ENCODE measurements around the gene FOXF1. TPM values are rescaled to one million over a fixed set of nuclear protein-coding genes. Genes with fewer than 3 reads are reported as not detected.

Gene FOXF1
- total and polyA plus RNA-seq, 4 donors: 0.66 to 1.7 (median 1.1) TPM

DNA sequence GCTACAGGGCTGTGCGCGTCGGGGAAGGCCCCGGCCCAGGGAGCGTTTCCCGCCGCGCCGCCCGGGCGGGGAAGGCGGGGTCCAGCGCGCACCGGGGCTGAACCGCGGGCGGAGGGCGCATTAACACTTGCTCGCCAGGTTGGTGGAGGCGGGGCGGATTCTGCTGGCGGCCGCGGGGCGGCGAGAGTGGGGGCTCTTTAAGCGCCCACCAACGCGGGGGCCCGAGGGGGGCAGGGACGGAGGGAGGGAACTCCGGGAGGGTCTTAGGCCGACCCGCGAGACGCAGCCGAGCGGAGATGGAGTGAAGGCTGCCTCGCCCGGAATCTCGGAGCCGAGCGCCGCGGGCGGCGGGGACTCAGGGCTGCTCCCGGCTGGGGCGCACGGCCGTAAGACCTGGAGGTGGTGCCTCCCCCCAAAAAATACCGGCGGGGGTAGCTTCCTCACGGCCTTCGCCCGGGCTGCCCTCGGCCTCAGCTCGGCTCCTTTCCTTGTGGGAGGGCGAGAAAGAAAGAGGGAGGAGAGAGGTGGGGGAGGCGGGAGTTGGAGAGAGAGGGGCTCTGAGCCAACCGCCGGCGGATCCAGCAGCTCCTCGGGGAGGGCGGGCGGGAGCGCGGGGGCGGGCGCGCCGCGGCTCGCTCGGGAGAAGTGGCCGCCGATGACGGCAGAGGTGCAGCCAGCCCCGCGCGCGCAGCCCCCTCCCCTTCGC, 415 bp upstream of the FOXF1 start:
- Histone ChIP-seq H3K4me3 (ENCODE audit: low read depth, low read length) (peak overlapping the region; percentile 26), H3K27me3 (ENCODE audit: control insufficient read depth, insufficient read depth, low read length) (peaks cover 96% of the 10 kb centered on the region), H3K4me1 (ENCODE audit: control insufficient read depth, insufficient read depth, low read length) (peaks cover 46% of the 10 kb centered on the region), H3K9me3 (ENCODE audit: control insufficient read depth, insufficient read depth, low read length) (no peaks in the 10 kb centered on the region), H3K27ac (ENCODE audit: low read depth, low read length) (peak overlapping the region; percentile 2), H3K36me3 (ENCODE audit: control insufficient read depth, insufficient read depth, low read length) (no peaks in the 10 kb centered on the region)
- peak in 1 of 6 donors; percentile 61 for DNase-seq (ENCODE audit: low read depth in 4 of 6, low spot score in 6 of 6)
- WGBS (ENCODE audit: insufficient coverage): under 1% methylated on average over 78 of the region's 84 CpGs

DNA sequence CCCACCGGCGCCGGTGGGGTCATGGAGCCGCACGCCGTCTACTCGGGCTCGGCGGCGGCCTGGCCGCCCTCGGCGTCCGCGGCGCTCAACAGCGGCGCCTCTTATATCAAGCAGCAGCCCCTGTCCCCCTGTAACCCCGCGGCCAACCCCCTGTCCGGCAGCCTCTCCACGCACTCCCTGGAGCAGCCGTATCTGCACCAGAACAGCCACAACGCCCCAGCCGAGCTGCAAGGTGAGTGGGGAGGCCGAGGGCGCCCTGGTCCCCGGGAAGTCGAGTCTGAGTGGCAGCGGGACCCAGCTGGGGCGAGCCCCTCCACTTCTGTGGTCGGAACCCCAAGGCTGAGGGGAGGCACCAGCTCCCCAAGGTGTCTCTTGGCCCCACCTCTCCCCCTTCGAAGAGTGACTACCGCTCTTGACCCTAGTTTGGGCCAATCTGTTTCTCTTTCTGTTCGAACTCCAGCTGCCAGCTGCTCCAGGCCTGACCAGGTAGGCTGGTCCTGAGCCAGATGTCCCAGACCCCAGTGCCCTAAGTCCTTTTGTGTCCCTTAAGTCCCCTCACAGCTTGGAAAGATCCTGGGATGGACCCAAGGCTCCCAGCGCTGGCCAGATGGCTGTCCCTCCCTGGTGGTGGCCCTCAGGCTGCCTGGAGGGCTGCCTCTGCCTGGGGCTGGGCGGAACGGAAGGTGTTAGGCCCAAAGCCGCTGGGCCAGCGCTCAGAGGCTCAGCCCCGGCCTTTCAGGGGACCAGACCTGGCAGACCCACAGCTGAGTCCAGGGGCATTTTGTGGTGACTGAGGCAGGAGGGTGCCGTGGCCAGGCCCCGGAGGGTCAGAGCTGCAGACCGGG, 1.2 kb downstream of the FOXF1 start:
- Histone ChIP-seq H3K4me3 (ENCODE audit: low read depth, low read length) (peak overlapping the region; percentile 12), H3K27me3 (ENCODE audit: control insufficient read depth, insufficient read depth, low read length) (peaks cover 97% of the 10 kb centered on the region), H3K36me3 (ENCODE audit: control insufficient read depth, insufficient read depth, low read length) (no peaks in the 10 kb centered on the region), H3K4me1 (ENCODE audit: control insufficient read depth, insufficient read depth, low read length) (peaks cover 44% of the 10 kb centered on the region), H3K27ac (ENCODE audit: low read depth, low read length) (no peak overlapping the region), H3K9me3 (ENCODE audit: control insufficient read depth, insufficient read depth, low read length) (no peaks in the 10 kb centered on the region)
- 6% methylated on average over 42 of the region's 44 CpGs for WGBS (ENCODE audit: insufficient coverage)
- DNase-seq (ENCODE audit: low read depth in 4 of 6, low spot score in 6 of 6): no peak

DNA sequence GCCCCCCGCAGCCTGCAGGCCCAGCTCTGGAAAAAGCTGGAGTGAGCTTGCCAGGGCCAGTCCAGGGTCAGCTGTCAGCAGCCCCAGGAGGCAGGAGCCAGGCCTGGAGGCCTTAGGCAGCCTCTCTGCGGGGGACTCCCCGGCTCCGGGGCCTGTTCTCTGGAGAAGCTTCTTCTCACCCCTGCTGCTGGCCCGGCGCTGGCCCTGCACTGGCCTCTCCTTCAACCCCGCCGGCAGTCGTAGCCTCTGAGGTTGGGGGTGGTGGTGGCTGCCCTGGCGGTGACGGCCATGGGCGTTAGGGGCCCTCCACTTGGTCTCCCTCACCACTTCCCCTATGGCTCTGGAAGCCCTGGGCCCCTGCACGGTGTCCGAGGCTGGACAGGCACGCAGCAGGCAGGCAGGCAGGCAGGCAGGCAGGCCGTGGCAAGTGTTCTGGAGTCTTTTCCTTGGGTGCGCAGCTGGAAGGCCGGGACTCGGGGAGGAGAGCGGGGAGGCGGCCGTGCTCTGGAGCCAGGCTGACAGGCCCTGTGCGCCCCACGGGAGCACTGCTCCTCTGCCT, 2.1 kb downstream of the FOXF1 start:
- Histone ChIP-seq H3K27ac (ENCODE audit: low read depth, low read length) (no peak overlapping the region), H3K4me1 (ENCODE audit: control insufficient read depth, insufficient read depth, low read length) (peaks cover 44% of the 10 kb centered on the region), H3K27me3 (ENCODE audit: control insufficient read depth, insufficient read depth, low read length) (peaks cover 97% of the 10 kb centered on the region), H3K36me3 (ENCODE audit: control insufficient read depth, insufficient read depth, low read length) (no peaks in the 10 kb centered on the region), H3K9me3 (ENCODE audit: control insufficient read depth, insufficient read depth, low read length) (no peaks in the 10 kb centered on the region), H3K4me3 (ENCODE audit: low read depth, low read length) (no peak overlapping the region)
- 14% methylated on average over 23 of the region's 24 CpGs for WGBS (ENCODE audit: insufficient coverage)
- DNase-seq (ENCODE audit: low read depth in 4 of 6, low spot score in 6 of 6): no peak

DNA sequence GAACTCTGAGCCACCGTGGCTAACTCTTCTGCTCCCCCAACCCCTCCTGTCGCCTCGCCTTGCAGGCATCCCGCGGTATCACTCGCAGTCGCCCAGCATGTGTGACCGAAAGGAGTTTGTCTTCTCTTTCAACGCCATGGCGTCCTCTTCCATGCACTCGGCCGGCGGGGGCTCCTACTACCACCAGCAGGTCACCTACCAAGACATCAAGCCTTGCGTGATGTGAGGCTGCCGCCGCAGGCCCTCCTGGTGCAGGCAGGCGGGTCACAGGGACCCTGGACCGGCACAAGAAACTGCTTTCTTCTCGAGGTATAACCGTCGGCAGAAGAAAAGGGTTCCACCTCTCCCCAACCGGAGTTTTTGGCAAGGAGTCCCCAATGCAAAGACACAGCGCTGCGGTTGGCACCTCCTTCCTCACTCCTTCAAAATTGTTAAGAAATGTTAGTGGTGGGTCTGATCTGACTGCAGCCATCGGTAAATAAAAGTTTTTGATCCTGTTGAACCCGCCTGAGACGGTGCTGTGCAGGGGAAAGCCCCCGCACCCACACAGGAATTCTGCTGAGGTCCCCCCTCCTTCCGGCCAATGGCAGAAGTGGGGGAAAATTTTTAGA, 2.6 kb downstream of the FOXF1 start:
- Histone ChIP-seq H3K36me3 (ENCODE audit: control insufficient read depth, insufficient read depth, low read length) (no peaks in the 10 kb centered on the region), H3K4me3 (ENCODE audit: low read depth, low read length) (peak overlapping the region; percentile 9), H3K27ac (ENCODE audit: low read depth, low read length) (no peak overlapping the region), H3K9me3 (ENCODE audit: control insufficient read depth, insufficient read depth, low read length) (no peaks in the 10 kb centered on the region), H3K27me3 (ENCODE audit: control insufficient read depth, insufficient read depth, low read length) (peaks cover 96% of the 10 kb centered on the region), H3K4me1 (ENCODE audit: control insufficient read depth, insufficient read depth, low read length) (peaks cover 42% of the 10 kb centered on the region)
- no peak for DNase-seq (ENCODE audit: low read depth in 4 of 6, low spot score in 6 of 6)
- WGBS (ENCODE audit: insufficient coverage): 5% methylated on average over 18 of the region's 29 CpGs

DNA sequence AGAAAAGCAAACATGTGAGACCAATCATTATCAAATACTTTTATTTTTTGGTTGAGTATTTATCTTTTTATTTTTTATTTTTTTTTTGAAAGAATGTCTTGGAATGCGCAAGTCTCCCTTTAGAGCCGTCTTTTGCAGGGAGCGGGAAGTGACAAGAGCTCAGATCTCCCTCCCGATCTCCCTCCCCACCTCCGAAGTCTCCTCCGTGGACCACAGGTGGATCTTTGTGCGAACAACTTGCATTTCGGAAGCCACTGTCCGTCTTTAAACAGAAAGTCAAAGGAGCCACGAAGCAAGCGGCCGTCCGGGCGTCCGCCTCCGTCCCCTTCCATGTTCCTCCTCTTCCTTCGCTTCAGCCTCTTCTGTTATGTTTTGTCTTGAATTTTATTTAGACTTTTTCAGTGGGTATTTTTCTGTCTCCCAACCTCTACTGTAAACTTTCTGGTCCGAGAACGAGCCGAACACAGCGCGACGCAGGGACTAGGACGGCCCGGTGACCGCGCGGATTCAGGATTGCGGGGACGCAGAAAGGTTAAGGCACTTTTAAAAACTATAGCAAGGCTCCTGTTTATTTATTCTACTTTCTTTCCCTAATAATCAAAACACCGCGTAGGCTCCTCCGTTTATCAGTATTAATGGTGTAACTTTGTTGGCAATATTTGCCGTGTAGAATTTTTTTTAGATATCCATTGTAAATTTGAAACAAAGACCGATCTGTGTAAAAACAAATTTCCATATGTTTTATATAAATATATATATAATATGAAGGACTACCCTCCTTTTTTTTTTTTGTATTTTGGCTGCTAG, 3.3 kb downstream of the FOXF1 start:
- peaks cover 36% of the 10 kb centered on the region for H3K4me1 ChIP-seq (ENCODE audit: control insufficient read depth, insufficient read depth, low read length)
- peak in 1 of 6 donors; percentile 26 for DNase-seq (ENCODE audit: low read depth in 4 of 6, low spot score in 6 of 6)
- H3K27ac ChIP-seq (ENCODE audit: low read depth, low read length): no peak overlapping the region
- no peaks in the 10 kb centered on the region for H3K9me3 ChIP-seq (ENCODE audit: control insufficient read depth, insufficient read depth, low read length)
- peaks cover 94% of the 10 kb centered on the region for H3K27me3 ChIP-seq (ENCODE audit: control insufficient read depth, insufficient read depth, low read length)
- WGBS (ENCODE audit: insufficient coverage): 9% methylated on average over 10 of the region's 35 CpGs
- no peaks in the 10 kb centered on the region for H3K36me3 ChIP-seq (ENCODE audit: control insufficient read depth, insufficient read depth, low read length)
- no peak overlapping the region for H3K4me3 ChIP-seq (ENCODE audit: low read depth, low read length)

DNA sequence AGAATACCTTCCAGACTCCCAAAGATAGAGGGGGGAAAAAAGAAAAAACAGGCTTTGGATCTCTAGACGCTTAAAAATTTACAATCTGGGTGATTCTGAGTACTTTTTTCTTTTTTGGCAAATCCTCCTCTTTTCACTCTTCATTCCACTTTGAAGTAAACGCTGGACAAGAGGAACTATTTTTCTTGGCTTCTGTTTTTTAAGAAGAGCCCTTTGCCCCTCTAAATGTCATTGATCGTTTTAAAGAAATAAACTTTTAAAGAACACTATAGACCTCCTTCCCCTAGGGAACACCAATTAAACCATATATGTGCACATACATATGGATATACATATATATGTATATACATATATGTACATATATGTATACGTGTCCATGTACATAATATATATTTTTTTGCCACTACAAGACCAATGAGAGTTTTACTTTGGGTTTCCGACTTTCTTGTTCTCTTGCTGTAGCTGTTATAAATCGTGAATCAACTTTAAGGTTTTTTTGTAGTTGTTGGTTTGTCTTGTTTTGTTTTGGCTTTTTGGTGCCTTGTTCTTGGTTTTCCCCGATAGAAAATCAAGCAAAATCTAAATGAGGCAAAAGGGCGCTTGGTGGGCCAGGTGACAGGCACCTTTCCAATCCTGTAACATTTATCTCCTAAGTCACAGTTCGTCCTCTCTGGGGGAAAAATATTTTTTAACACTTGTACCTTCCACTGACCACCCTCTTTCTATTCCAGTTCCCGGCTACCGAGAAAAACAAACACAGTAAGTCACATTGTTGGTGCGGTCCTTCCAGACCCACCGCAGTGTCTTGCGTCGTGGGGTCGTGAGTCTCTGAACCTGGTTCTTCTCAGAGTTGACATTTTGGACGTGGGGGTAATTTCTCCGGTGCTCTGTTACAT, 4.4 kb downstream of the FOXF1 start:
- 0% methylated on average over 2 of the region's 18 CpGs for WGBS (ENCODE audit: insufficient coverage)
- Histone ChIP-seq H3K9me3 (ENCODE audit: control insufficient read depth, insufficient read depth, low read length) (no peaks in the 10 kb centered on the region), H3K4me3 (ENCODE audit: low read depth, low read length) (no peak overlapping the region), H3K27ac (ENCODE audit: low read depth, low read length) (no peak overlapping the region), H3K36me3 (ENCODE audit: control insufficient read depth, insufficient read depth, low read length) (no peaks in the 10 kb centered on the region), H3K4me1 (ENCODE audit: control insufficient read depth, insufficient read depth, low read length) (peaks cover 30% of the 10 kb centered on the region), H3K27me3 (ENCODE audit: control insufficient read depth, insufficient read depth, low read length) (peaks cover 92% of the 10 kb centered on the region)
- no peak for DNase-seq (ENCODE audit: low read depth in 4 of 6, low spot score in 6 of 6)

DNA sequence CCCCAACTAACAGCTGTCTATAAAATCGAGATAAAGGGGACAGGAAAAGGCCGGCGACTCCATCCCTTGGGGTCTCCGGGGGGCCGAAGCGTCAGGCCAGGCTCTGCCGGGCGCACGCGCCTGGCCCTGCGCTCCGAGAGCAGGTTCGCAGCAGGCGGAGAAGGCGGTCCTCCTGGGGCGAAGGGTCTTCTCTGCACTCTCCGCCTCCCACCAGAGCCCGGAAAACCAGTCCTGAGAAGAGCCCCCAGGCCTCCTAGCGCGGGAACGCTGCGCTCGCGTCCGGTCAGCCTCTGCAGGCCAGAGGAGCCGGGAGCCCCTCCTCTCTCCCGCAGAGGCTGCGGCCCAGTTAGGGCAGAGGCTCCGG, 5.1 kb downstream of the FOXF1 start:
- no peaks in the 10 kb centered on the region for H3K36me3 ChIP-seq (ENCODE audit: control insufficient read depth, insufficient read depth, low read length)
- H3K4me1 ChIP-seq (ENCODE audit: control insufficient read depth, insufficient read depth, low read length): peaks cover 31% of the 10 kb centered on the region
- WGBS (ENCODE audit: insufficient coverage): under 1% methylated on average over 28 of the region's 29 CpGs
- no peak for DNase-seq (ENCODE audit: low read depth in 4 of 6, low spot score in 6 of 6)
- H3K27ac ChIP-seq (ENCODE audit: low read depth, low read length): no peak overlapping the region
- H3K9me3 ChIP-seq (ENCODE audit: control insufficient read depth, insufficient read depth, low read length): no peaks in the 10 kb centered on the region
- H3K27me3 ChIP-seq (ENCODE audit: control insufficient read depth, insufficient read depth, low read length): peaks cover 95% of the 10 kb centered on the region
- H3K4me3 ChIP-seq (ENCODE audit: low read depth, low read length): no peak overlapping the region

DNA sequence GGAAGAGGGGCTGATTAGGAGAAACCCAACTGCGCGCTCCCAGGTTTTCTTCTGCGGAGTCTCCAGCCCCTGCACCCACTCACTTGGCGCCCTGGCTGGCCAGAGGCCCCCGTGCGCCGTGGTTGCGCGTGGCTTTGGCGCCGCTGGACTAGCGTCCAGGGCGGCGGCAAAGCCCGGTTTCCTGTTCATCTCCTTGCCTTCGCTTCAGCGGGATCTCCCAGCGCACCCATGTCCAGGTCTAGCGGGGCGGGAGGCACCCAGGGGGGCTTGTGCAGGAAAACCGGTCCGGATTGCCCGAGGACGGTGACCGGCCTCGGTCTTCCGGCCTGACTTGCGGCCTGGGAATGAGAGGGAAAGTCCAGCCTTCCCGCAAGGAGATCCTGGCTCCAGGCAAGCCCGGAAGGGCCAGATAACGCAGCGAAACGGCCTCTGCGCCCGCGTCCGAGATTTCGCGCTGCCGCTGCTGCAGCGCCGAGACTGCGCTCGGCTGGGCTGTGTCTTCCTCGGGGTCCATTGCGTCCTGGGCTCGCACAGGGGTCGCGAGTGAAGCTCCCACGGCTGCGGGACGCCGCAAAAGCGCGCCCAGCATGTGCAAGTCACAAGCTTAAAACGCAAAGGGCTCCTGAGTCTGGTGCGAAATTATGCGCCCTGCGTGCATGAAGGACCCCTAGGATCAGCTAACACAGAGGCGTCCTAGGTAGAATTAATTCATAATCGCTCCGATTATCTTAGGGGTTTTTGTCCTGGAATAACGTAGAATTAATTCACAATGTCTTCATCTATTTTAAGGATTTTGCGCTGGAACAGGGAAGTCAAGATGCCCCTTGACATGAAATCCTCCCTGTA, 5.7 kb downstream of the FOXF1 start:
- Histone ChIP-seq H3K36me3 (ENCODE audit: control insufficient read depth, insufficient read depth, low read length) (no peaks in the 10 kb centered on the region), H3K4me1 (ENCODE audit: control insufficient read depth, insufficient read depth, low read length) (peaks cover 28% of the 10 kb centered on the region), H3K4me3 (ENCODE audit: low read depth, low read length) (no peak overlapping the region), H3K27me3 (ENCODE audit: control insufficient read depth, insufficient read depth, low read length) (peaks cover 95% of the 10 kb centered on the region), H3K9me3 (ENCODE audit: control insufficient read depth, insufficient read depth, low read length) (no peaks in the 10 kb centered on the region), H3K27ac (ENCODE audit: low read depth, low read length) (no peak overlapping the region)
- 2% methylated on average over 60 of the region's 64 CpGs for WGBS (ENCODE audit: insufficient coverage)
- no peak for DNase-seq (ENCODE audit: low read depth in 4 of 6, low spot score in 6 of 6)

Data from spinal cord (tissue), 10 donors.